HG02970 (cell line): Measurements from ENCODE around the gene ELP5.

ENCODE experiments used
- ATAC-seq: cut with Tn5 transposase; IDR thresholded peaks from one replicate; pipeline ENCODE4 v1.9.1; 2021; ENCODE audit warnings: mild to moderate bottlenecking, moderate library complexity, moderate number of reproducible peaks; ENCODE audit not compliant: unreplicated experiment, low FRiP score

ELP5 gene, protein sequence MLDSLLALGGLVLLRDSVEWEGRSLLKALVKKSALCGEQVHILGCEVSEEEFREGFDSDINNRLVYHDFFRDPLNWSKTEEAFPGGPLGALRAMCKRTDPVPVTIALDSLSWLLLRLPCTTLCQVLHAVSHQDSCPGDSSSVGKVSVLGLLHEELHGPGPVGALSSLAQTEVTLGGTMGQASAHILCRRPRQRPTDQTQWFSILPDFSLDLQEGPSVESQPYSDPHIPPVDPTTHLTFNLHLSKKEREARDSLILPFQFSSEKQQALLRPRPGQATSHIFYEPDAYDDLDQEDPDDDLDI

DNA sequence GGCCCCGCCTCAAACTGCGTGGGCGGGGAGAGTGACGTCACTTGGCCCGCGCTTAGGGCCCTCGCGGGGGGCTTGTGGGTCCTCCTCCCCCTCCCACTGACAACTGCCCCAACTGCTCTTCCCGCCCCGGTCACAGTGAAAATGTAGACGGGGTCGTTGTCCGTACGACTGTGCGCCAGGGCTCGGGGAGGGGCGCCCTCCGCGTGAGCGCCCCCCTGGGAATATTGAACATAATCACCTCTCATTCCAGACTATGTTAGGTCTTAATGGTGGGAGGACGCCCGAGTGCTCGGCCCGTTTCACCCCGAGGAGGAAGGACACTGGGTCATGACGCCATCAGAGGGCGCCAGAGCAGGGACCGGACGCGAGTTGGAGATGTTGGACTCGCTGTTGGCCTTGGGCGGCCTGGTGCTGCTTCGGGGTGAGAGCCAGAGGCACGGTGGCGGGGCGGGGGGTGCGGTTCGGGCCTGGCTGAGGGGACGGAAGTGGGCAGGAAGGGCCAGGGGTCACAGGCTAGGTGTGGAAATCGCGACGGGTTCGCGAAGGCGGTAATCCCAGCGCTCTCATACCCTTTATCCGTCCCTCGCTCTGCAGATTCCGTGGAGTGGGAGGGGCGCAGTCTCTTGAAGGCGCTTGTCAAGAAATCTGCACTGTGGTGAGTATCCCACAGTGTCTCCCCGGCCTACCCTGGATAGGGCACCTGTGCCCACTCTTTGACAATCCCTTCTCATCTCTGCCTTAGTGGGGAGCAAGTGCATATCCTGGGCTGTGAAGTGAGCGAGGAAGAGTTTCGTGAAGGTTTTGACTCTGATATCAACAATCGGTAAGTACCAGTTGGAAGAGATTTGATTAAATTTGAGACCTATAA is at the start of gene ELP5:
Gene ELP5, plus strand, starts transcription at position 40 of the 868 bp plus-strand sequence. Its CDS starts 336 bp downstream, at position 376.
- ATAC-seq = peak; percentile 43

DNA sequence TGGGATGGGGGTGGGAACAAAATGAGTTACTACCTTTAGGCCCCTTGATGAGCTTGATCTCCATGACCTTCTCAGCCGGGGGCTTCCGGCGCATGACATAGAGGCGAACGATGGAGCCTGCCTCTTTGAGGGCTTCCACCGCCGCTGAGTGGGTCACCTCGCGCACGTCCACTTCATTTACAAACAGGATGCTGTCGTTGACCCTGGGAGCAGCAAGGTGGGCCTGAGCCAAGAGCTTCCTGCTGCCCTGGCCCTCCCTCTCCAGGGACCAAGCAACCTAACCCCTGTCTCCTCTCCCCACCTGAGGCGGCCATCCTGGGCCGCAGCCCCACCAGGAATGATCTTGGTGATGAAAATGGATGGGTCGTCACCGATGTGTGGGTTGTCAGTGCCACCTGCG is 48.6 kb upstream of the ELP5 start:
- no peak for ATAC-seq

DNA sequence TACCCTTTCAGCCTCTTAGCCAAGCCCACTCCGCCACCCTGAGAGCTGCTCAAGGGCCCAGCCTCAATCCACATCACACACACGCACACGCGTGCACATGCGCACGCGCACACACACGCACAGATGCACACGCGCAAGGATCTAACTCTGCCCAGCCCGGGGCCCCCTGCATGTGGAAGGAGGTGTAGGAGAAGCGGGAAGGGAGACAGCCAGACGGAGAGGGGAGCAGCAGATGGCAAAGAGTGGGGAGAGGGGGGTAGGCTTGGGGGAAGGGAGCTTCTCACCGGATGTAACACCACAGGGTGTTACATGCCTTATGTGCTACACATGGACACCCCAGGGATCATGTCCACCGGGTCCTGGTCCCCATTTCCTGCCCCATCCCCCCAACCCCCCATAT is 47.7 kb upstream of the ELP5 start:
- ATAC-seq = no peak

DNA sequence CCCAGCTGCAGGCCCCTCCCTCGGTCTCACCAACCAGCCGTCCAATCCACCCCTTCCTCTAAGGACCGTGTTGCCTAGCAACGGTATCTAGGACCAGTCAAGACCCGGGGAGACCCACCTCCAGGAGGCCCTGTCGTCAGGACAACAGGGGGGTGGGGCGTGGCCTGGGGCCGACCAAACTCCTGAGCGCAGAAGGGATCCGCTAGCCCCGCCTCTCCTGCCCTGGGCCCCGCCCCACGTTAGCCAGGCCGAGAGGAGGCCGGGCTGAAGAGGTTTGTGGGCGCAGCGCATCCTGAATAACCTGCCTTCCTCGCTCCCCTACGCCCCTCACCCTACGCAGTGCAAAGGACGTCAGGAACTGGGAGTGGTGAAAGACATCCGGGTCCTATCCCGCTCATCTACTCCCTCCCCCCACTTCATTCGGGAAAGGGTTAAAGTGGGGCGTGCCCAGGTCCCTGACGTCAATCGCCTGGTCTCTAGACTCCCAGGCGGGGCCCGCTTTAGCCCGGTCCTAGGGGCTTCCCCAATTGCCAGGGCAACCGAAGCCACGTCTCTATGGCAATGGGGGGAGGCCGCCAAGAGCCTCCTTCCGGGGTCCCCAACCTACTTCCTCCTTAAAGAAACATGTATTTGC is 47.1 kb upstream of the ELP5 start:
- ATAC-seq = peak; percentile 84

- no peak for ATAC-seq
These were observed 46.5 kb upstream of the ELP5 start for GRCh38 chr17:7205561-7205960.

GRCh38 chr17:7207120-7208001 is 44.7 kb upstream of the ELP5 start:
- ATAC-seq = no peak

- no peak for ATAC-seq
These were observed 43.9 kb upstream of the ELP5 start for GRCh38 chr17:7208027-7208571.

- no peak for ATAC-seq
These were observed 43.1 kb upstream of the ELP5 start for GRCh38 chr17:7208754-7209460.

DNA sequence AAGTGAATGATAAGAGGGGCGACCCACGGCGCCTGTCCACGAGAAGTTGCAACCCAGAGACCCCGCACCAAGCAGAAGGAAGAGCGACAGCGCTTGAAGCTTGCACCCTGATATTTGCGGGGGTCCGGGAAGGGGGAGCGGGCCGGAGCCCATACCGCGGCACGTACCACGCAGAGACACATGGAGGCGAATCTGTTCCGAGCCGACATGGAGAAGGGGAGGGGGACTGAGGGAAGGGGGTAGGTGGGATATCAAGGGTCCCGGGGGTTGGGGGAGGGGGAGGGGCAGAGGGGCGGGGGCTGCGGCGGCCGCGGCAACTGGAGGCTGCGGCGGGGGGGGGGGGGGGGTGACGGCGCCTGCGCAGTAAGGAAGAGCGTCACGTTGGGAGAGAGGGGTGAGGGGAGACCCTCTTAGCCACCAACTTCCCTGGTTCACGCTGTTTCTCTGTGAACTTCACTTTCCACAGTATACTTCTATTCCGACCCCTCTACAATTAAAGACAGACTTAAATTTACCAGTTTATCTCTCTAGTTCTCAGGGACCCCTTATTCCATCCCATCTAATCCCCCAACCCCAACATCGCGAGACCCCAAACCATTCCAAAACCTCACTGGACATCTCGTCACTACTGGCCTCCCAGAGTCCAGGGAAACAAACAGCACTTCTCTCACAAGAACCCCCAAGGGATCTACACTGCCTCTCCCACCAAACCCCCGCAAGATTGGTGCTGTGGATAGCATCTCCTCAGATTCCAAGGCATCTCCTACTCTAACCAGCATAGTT is 40.3 kb upstream of the ELP5 start:
- ATAC-seq = no peak

DNA sequence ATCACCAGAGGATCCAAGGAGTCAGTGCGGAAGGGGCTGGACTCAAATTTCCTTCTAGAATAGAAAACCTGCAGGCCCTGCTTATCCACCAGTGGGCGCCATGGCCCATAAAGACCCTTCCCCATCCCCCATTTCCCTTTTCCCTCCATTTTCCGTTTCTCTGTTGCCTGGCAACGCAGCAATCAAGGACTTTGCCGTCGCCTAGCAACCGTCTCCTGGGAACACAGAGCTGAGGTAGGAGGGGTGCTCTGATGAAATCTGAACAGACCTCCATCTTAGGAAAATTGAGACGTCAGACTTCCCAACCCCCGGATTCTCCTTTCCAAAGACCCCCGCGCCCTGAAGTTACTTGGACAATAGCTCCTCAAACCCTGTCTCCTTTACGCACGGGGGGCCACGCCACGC is 38.1 kb upstream of the ELP5 start:
- ATAC-seq = no peak

DNA sequence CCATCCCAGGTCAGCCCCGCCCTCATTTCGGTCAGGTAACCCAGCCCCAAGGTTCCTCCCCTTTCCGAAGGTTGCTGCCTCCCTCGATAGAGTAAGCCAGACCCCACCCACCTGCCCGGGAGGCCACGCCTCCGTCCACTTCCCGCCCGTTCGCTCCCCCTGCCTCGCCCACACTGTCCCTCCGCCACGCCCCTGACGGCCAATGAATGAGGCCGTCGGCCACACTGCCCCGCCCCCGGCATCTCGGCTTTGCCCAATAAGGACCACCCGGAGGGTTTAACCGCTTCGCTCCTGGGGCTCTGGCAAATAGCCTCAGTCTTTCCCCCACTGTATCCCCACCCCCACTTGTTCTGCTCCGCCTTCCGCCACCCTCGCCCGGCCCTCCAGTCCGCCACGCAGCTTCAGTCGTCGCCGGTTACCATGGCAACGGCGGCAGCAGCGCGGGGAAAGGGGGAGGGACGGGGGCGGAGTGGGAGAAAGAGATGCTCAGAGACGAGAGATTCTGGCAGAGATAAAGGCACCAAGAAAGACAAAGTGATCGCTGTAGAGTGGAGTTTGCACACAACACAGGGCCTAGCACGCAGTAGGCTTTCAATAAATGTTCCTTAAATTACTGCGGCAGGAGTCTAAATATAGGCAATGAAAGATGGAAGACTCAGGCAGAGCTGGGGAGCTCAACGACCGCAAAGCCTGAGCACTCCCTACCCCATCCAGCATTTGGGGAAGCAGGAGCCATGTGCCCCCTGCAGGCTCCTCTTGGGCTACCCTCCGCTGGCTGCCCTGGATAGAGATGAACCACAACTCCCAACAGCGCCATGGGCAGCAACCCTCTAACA is 37.5 kb upstream of the ELP5 start:
- peak; percentile 67 for ATAC-seq

DNA sequence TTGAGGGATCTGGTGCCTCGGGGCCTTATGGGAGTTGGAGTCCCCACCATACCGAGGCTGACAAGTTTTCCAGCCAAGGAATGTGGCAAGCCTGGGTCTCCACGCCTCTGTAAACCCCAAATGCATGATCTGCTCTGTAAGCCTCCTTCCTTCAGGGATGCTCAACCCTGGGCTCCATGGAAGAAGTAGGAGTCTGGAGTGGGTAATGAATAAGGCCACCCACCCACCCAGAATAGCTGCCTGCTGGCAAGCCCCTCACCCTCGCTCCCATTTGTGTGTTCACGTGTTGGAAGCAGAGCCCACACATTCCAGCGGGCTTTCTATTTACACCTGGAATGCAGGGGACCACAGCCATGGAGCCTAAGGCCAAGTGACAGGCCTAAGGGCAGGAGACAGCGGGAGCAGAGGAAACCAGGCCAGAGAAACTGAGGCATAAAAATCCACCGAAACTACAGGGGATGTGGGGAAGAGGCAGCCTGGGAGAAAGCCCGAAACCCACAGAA is 36.8 kb upstream of the ELP5 start:
- ATAC-seq = no peak

DNA sequence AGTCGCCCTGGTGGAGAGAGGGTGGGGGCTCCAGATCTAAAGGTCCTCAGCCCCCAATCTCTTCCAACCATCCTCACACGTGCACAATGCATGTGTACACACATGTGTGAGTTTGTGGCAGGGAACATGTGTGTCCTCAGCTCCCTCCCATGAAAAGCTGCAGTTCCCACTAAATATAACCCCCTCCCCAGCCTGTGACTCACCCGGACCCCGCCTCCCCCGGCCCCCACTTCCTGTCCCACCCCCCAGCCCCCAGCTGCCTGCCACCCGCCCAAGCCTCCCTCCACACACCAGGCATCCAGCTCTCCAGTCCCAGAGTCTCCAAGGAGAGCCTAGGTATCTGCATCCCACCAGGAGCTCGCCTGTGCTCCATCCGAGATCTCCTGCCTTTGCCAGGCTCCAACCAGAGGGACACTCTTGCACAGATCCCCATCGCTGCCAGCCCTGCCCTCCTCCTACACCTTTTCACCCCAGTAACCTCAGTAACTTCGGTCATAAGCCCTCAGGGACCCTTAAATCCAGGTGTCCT is 36.3 kb upstream of the ELP5 start:
- ATAC-seq = no peak

DNA sequence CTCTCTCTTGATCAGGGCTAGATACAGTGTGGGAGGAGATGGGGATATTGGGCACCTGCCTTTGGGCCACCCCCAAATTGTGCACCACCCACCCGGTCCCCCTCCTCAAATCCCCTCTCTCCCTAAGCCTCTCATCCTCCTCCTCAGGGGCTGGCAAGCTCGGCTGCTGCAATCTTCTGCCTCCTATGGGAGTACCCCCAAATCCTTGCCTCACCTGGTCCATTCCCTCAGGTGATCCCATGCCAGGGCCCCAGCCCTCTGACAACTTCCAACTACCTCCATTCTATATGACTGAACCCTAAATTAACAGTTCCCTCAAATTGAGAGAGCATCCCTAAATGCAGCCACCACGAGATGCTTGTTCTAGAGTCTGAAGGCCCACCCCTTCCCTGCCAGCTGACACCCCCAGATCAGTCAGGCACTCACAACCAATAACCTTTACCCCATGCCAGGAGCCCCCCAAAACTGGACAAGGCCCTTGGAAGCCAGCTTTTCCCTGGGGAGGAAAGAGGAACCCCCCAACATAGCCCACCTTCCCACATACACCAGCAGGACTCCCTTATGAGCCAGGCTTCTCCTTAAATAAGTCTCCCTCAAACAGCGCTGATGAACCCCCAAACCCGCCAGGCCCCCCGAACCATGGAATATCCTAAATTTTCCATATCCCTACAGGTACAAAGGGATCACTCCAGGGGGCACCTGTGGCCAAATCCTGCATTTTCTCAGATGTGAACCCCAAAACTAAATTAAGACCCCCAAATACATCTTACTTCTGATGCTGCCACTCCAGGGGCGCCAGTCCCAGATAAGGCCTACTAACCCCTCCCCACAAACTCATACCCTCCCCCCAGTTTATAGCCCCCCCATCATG is 35.5 kb upstream of the ELP5 start:
- ATAC-seq = no peak

GRCh38 chr17:7217113-7217987 is 34.7 kb upstream of the ELP5 start:
- no peak for ATAC-seq
